ENCODE results near the gene LY6G6D.
"Not testable (repeated sequence)": the region's sequence is repeated elsewhere in the genome, so short reads cannot be mapped to it uniquely, and the experiment has no call there.

Gene LY6G6D

DNA sequence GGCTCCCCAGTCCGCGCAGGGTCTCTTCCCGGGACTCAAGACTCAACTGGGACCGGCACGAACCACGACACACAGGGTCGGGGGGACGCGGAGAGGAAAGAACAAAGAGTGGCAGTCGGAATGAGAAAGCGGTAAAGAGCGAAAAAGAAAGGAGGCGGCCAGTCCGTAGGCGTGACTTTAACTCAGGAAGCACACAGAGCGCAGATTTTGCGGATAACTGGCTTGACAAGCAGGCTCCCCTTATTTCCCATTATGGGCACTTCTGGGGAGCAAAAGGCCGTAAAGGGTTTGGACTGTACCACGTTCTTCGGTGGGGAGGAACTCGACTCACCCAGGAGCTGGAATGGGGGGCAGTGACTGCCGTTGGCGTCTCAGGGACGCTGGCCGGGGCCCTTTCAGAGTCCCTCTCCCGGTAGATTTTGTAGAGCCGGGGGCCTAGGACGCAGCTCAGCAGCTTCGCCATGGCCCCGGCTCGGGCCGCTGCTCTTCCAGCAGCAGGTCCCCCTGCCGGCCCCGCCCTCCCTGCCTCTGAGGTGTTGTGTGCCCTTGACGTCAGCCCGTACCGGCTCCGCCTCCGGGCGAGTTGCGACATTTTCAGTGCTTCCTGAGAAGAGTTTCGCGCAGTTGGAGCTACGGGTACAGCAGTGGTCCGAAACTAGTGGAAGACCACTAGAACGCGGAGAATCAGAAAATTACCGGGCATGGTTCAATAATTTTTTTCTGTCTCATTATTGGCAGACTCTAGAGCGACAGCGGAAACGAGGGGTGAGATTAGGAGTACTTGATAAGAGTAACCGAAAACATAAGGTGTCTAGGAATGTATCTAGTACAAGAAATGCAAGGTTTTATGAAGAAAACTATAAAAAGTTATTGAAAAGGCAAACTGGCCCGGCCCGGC lies 12.1 kb upstream of the LY6G6D start, which contains the start of gene ABHD16A:
Gene ABHD16A, minus strand, starts transcription at position 506 of the 898 bp plus-strand sequence. Its CDS starts 43 bp downstream, at position 463.
- no peak for TF ChIP-seq CTCF (conservative IDR thresholded peaks at IDR 0.05; ENCODE audit: low read depth, low read length)
- DNase-seq (ENCODE audit: low read depth) = peak; percentile 94
- H3K4me3 ChIP-seq (ENCODE audit: low read length) = peak within 1 kb of the TSS; percentile 97

- DNase-seq (ENCODE audit: low read depth) = no peak
- TF ChIP-seq CTCF (conservative IDR thresholded peaks at IDR 0.05; ENCODE audit: low read depth, low read length) = no peak
Observed at GRCh38 chr6:31705931-31706330, 9.2 kb upstream of the LY6G6D start.

DNA sequence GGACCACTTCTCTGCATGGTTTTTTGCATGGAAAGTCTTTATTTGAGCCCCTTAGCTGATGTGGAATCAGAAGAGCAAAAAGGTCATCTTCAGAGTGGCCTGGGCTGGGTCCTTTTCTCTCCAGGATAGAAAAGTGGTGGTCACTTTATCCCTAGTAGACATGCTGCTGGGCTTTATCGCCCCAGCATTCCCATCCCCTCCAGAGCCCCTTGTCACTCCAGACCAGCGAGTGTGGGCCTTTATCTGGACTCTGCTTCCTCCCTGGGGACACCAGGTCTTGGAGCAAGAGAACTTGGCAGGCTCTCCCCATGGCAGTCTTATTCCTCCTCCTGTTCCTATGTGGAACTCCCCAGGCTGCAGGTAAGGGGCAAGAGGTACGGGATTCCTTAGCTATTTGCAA lies 8.5 kb upstream of the LY6G6D start, which contains the start of gene LY6G6F:
Gene LY6G6F, plus strand, starts transcription at position 268 of the 400 bp plus-strand sequence. Its CDS starts 41 bp downstream, at position 309.
- H3K4me3 ChIP-seq (ENCODE audit: low read length) = no peak within 1 kb of the TSS
- TF ChIP-seq CTCF (conservative IDR thresholded peaks at IDR 0.05; ENCODE audit: low read depth, low read length) = no peak
- no peak for DNase-seq (ENCODE audit: low read depth)

More at GRCh38 chr6:31705931-31706330, 9.2 kb upstream of the LY6G6D start:
- H3K4me3 ChIP-seq (ENCODE audit: low read length) = no peak overlapping the region

- no peak for TF ChIP-seq CTCF (conservative IDR thresholded peaks at IDR 0.05; ENCODE audit: low read depth, low read length)
- no peak for DNase-seq (ENCODE audit: low read depth)
- H3K4me3 ChIP-seq (ENCODE audit: low read length) = no peak overlapping the region
Observed at GRCh38 chr6:31707701-31708100, 7.4 kb upstream of the LY6G6D start.

- no peak overlapping the region for H3K4me3 ChIP-seq (ENCODE audit: low read length)
- no peak for DNase-seq (ENCODE audit: low read depth)
- TF ChIP-seq CTCF (conservative IDR thresholded peaks at IDR 0.05; ENCODE audit: low read depth, low read length) = no peak
Observed at GRCh38 chr6:31708224-31708623, 6.9 kb upstream of the LY6G6D start.

GRCh38 chr6:31709157-31709556 lies 6.0 kb upstream of the LY6G6D start:
- not testable (repeated sequence) for DNase-seq (ENCODE audit: low read depth); H3K4me3 ChIP-seq (ENCODE audit: low read length)

DNA sequence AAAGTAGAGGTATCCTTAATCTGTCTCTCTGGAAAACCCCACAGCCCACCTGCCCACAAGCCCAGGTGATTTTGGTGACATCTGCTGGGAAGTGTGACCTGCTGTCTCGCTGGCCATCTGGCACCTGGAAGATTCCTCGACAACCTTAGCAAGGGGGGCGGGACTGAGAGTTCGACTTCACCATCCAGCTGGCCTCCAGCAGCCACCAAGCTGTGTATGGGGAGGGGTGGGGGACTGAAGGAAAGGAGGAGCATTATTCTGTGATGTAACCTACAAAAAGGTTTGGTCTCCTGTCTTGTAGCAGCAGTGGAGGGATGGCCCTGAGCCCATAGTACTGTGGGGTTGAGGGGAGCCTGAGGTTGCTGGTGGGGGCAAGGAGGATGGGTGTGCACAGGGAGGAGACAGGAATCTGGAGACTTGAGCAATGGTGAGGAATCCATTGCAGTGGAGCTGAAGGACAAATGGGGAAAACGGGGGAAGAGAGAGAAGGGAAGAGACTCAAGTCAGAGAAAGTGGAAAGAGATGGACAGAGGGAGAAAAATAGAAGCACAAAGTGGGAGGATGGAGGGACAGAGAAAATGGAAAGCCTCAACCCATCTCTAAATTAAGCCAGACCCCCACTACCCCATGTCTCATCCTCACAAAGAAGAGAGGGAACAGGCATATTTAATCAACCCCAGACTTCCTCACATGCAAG lies 4.5 kb upstream of the LY6G6D start:
- no peak for TF ChIP-seq CTCF (conservative IDR thresholded peaks at IDR 0.05; ENCODE audit: low read depth, low read length)
- DNase-seq (ENCODE audit: low read depth) = no peak
- H3K4me3 ChIP-seq (ENCODE audit: low read length) = no peak overlapping the region
